ENCODE data around the gene SDS.

The SDS gene

GRCh38 chr12:113346353-113346752, 57.3 kb downstream of the SDS start:
- no peak for DNase-seq

DNA sequence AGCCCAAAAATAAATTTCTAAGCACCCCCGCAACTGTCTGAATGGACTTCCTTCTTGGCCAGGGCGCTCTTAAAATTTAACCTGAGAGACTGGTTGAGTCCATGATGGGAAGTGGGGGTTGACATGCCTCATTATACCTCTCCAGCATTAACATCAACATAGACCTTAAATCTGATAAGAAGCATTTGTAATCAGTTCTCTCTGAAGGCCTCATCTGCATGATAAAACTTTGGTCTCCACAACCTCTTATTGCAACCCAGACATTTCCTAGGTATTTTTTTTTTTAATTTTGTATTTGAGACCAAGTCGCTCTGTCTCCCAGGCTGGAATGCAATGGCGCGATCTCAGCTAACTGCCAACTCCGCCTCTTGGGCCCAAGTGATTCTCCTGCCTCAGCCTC, 58.4 kb downstream of the SDS start:
- no peak for DNase-seq
